H9 (cell line): ENCODE measurements around the gene STX11. TPM values are rescaled to one million over a fixed set of nuclear protein-coding genes. Genes with fewer than 3 reads are reported as not detected.

ENCODE experiments used
- DNase-seq: peaks from one replicate; pipeline ENCODE4 v3.0.0-alpha.2; 2017
- H2AFZ ChIP-seq: one replicate; pipeline ENCODE4 v1.6.1; 2013; ENCODE audit warnings: mild to moderate bottlenecking, low read length, control low read depth, moderate library complexity
- H2AK5ac ChIP-seq: 2 replicates; pipeline ENCODE4 v1.6.1; 2013; ENCODE audit warnings: low read length, control low read depth, mixed read lengths; ENCODE audit not compliant: insufficient read length
- H2BK120ac ChIP-seq: one replicate; pipeline ENCODE4 v1.6.1; 2013; ENCODE audit warnings: low read depth, mild to moderate bottlenecking, low read length, control low read depth, inconsistent platforms; ENCODE audit not compliant: poor library complexity, severe bottlenecking
- H2BK12ac ChIP-seq: 2 replicates; pipeline ENCODE4 v1.6.1; 2013; ENCODE audit warnings: low read length, control low read depth, mixed read lengths, low read depth; ENCODE audit not compliant: insufficient read length
- H2BK15ac ChIP-seq: 2 replicates; pipeline ENCODE4 v1.6.1; 2013; ENCODE audit warnings: low read depth, low read length, control low read depth
- H2BK20ac ChIP-seq: one replicate; pipeline ENCODE4 v1.6.1; 2013; ENCODE audit warnings: low read depth, mild to moderate bottlenecking, low read length, control low read depth, inconsistent platforms; ENCODE audit not compliant: poor library complexity, severe bottlenecking
- H2BK5ac ChIP-seq: 2 replicates; pipeline ENCODE4 v1.6.1; 2013; ENCODE audit warnings: low read length, control low read depth, mixed read lengths; ENCODE audit not compliant: insufficient read length
- H3K14ac ChIP-seq: 2 replicates; pipeline ENCODE4 v1.6.1; 2013; ENCODE audit warnings: low read length, control low read depth; ENCODE audit not compliant: insufficient read depth
- H3K18ac ChIP-seq: 2 replicates; pipeline ENCODE4 v1.6.1; 2013; ENCODE audit warnings: low read depth, mild to moderate bottlenecking, mixed read lengths, low read length, control low read depth; ENCODE audit not compliant: insufficient read length
- H3K23ac ChIP-seq: 2 replicates; pipeline ENCODE4 v1.6.1; 2013; ENCODE audit warnings: low read length, control low read depth, mixed read lengths, low read depth; ENCODE audit not compliant: insufficient read length
- H3K23me2 ChIP-seq: 2 replicates; pipeline ENCODE4 v1.6.1; 2013; ENCODE audit warnings: low read depth, mild to moderate bottlenecking, mixed read lengths, low read length, control low read depth; ENCODE audit not compliant: insufficient read length, poor library complexity, severe bottlenecking
- H3K27ac ChIP-seq: 2 replicates; pipeline ENCODE4 v1.5.1; 2013; ENCODE audit warnings: low read length, control low read depth, mixed read lengths, low read depth; ENCODE audit not compliant: insufficient read length
- H3K27me3 ChIP-seq: 2 replicates; pipeline ENCODE4 v1.6.1; 2013; ENCODE audit warnings: low read length, control low read depth, inconsistent platforms; ENCODE audit not compliant: insufficient read depth
- H3K4ac ChIP-seq: 2 replicates; pipeline ENCODE4 v1.6.1; 2013; ENCODE audit warnings: low read depth, mild to moderate bottlenecking, control low read depth, inconsistent platforms, low read length, moderate library complexity
- H3K4me1 ChIP-seq: 2 replicates; pipeline ENCODE4 v1.6.1; 2013; ENCODE audit warnings: low read length, control low read depth, inconsistent platforms; ENCODE audit not compliant: insufficient read depth
- H3K4me2 ChIP-seq: 2 replicates; pipeline ENCODE4 v1.6.1; 2013; ENCODE audit warnings: low read length, control low read depth, mixed read lengths; ENCODE audit not compliant: insufficient read length, insufficient read depth
- H3K56ac ChIP-seq: 2 replicates; pipeline ENCODE4 v1.6.1; 2013; ENCODE audit warnings: low read depth, mild to moderate bottlenecking, mixed read lengths, low read length, control low read depth; ENCODE audit not compliant: insufficient read length
- H3K79me1 ChIP-seq: 2 replicates; pipeline ENCODE4 v1.6.1; 2013; ENCODE audit warnings: low read depth, mild to moderate bottlenecking, moderate library complexity, low read length, control low read depth, inconsistent platforms; ENCODE audit not compliant: insufficient read depth, poor library complexity, severe bottlenecking
- H3K79me2 ChIP-seq: 2 replicates; pipeline ENCODE4 v1.6.1; 2013; ENCODE audit warnings: low read length, control low read depth, inconsistent platforms; ENCODE audit not compliant: insufficient read depth
- H3K9ac ChIP-seq: 2 replicates; pipeline ENCODE4 v1.6.1; 2013; ENCODE audit warnings: low read length, control low read depth, mixed read lengths; ENCODE audit not compliant: insufficient read length; ENCODE audit errors: extremely low read depth
- H3K9me3 ChIP-seq: one replicate; pipeline ENCODE4 v1.6.1; 2013; ENCODE audit warnings: low read depth, low read length, inconsistent platforms; ENCODE audit not compliant: control insufficient read depth
- H3T11ph ChIP-seq: one replicate; pipeline ENCODE4 v1.6.1; 2013; ENCODE audit warnings: mild to moderate bottlenecking, low read length, control low read depth, inconsistent platforms
- H4K20me1 ChIP-seq: one replicate; pipeline ENCODE4 v1.6.1; 2013; ENCODE audit not compliant: control insufficient read depth, insufficient read length, insufficient read depth
- H4K5ac ChIP-seq: 2 replicates; pipeline ENCODE4 v1.6.1; 2013; ENCODE audit warnings: low read depth, mild to moderate bottlenecking, mixed read lengths, low read length, control low read depth; ENCODE audit not compliant: insufficient read length
- H4K8ac ChIP-seq: replicated peaks from 2 replicates; pipeline ENCODE4 v1.6.1; 2013; ENCODE audit warnings: low read length, control low read depth, mixed read lengths, low read depth; ENCODE audit not compliant: insufficient read length
- H4K91ac ChIP-seq: 2 replicates; pipeline ENCODE4 v1.6.1; 2013; ENCODE audit warnings: low read depth, mild to moderate bottlenecking, moderate library complexity, mixed read lengths, low read length, control low read depth; ENCODE audit not compliant: insufficient read length
- H3K27ac Mint-ChIP-seq, 3 experiments: 2 replicates in 2 of 3; 3 replicates in 1 of 3; pipeline ENCODE4 v1.8.0; 2020 to 2021; ENCODE audit warnings: mixed read lengths in 3 of 3, mild to moderate bottlenecking in 1 of 3, moderate library complexity in 1 of 3
- H3K27me3 Mint-ChIP-seq: 2 replicates; pipeline ENCODE4 v1.8.0; 2021; ENCODE audit warnings: low read depth, mild to moderate bottlenecking, moderate library complexity, mixed read lengths
- H3K36me3 Mint-ChIP-seq, 3 experiments: 2 replicates in 2 of 3; 3 replicates in 1 of 3; pipeline ENCODE4 v1.8.0; 2020 to 2021; ENCODE audit warnings: low read depth in 3 of 3, mixed read lengths in 3 of 3; ENCODE audit not compliant: insufficient read depth in 1 of 3
- H3K4me1 Mint-ChIP-seq, 2 experiments: 2 replicates each; pipeline ENCODE4 v1.8.0; 2020; ENCODE audit warnings: mixed read lengths in 2 of 2
- H3K4me3 Mint-ChIP-seq, 2 experiments: 2 replicates in 1 of 2; 3 replicates in 1 of 2; pipeline ENCODE4 v1.8.0; 2020 to 2021; ENCODE audit warnings: mild to moderate bottlenecking in 2 of 2, mixed read lengths in 2 of 2, moderate library complexity in 1 of 2
- H3K9me3 Mint-ChIP-seq, 2 experiments: 2 replicates in 1 of 2; 3 replicates in 1 of 2; pipeline ENCODE4 v1.8.0; 2020; ENCODE audit warnings: mild to moderate bottlenecking in 2 of 2, mixed read lengths in 2 of 2, moderate library complexity in 1 of 2
- CTCF ChIP-seq: fragments of 200-600 bp; sonication (generic); conservative IDR thresholded peaks from 3 replicates; pipeline ENCODE4 v1.8.0; 2021; ENCODE audit warnings: antibody characterized with exemption, mild to moderate bottlenecking
- WGBS: extraction: QIAGEN DNeasy Blood & Tissue Kit; methylation state at CpG from one replicate; pipeline ENCODE4 v1.1.7; 2013; ENCODE audit warnings: missing lambda C conversion rate, low lambda C conversion rate, mixed read lengths; ENCODE audit not compliant: insufficient read length; ENCODE audit errors: extremely low coverage; 5-methylcytosine and 5-hydroxymethylcytosine counted together
- total RNA-seq: library from RNA; stranded (reverse); gene quantifications from 2 replicates; pipeline ENCODE4 v1.2.1, GENCODE V29; 2021

The STX11 gene
- total RNA-seq, 1 experiment from 2014 or later: 0.22 TPM

- H4K20me1 ChIP-seq: no peaks in the 10 kb centered on the region
- no peak overlapping the region for H2AK5ac ChIP-seq
- H3K23me2 ChIP-seq: no peaks in the 10 kb centered on the region
- H3K4me3 Mint-ChIP-seq: no peak overlapping the region
- no peak overlapping the region for H3K18ac ChIP-seq
- H3K9me3 Mint-ChIP-seq: no peaks in the 10 kb centered on the region
- no peak overlapping the region for H2BK12ac ChIP-seq
- no peaks in the 10 kb centered on the region for H3K79me1 ChIP-seq
- no peaks in the 10 kb centered on the region for H3K27me3 ChIP-seq
- no CpG with 5 or more reads among the region's 4 CpGs for WGBS
- TF ChIP-seq CTCF: no peak
- no peak overlapping the region for H4K5ac ChIP-seq
- H3K4me1 Mint-ChIP-seq: peaks cover 14 to 15% of the 10 kb centered on the region in 2 experiments
- no peak overlapping the region for H3K4me2 ChIP-seq
- H2AFZ ChIP-seq: no peak overlapping the region
- H4K8ac ChIP-seq: no peak overlapping the region
- H3K27ac ChIP-seq: no peak overlapping the region
- H2BK120ac ChIP-seq: no peak overlapping the region
- H2BK15ac ChIP-seq: no peak overlapping the region
- no peak overlapping the region for H3K14ac ChIP-seq
- no peak overlapping the region for H3K27ac Mint-ChIP-seq
- no peaks in the 10 kb centered on the region; the same call in 1 of the 2 replicates for H3K27me3 Mint-ChIP-seq
- no peak overlapping the region for H2BK20ac ChIP-seq
- no peak overlapping the region for H3K9ac ChIP-seq
- H3K36me3 Mint-ChIP-seq: no peaks in the 10 kb centered on the region
- H3K4ac ChIP-seq: no peak overlapping the region
- no peak overlapping the region for H4K91ac ChIP-seq
- DNase-seq: no peak
- no peak overlapping the region for H3T11ph ChIP-seq
- no peak overlapping the region for H2BK5ac ChIP-seq
- no peak overlapping the region for H3K56ac ChIP-seq
- H3K79me2 ChIP-seq: no peaks in the 10 kb centered on the region
- H3K23ac ChIP-seq: no peak overlapping the region
- no peaks in the 10 kb centered on the region; the same call in 1 of the 2 replicates for H3K4me1 ChIP-seq
- no peaks in the 10 kb centered on the region for H3K9me3 ChIP-seq
These were observed 9.4 kb downstream of the STX11 start for GRCh38 chr6:144159742-144160141.
